Measurements from ENCODE around the gene LRRIQ3. TPM values are rescaled to one million over a fixed set of nuclear protein-coding genes. Genes with fewer than 3 reads are reported as not detected.

The LRRIQ3 gene
- total and polyA plus RNA-seq, 12 donors = 0.98 to 6.2 (median 1.9) TPM; not detected in 1

DNA sequence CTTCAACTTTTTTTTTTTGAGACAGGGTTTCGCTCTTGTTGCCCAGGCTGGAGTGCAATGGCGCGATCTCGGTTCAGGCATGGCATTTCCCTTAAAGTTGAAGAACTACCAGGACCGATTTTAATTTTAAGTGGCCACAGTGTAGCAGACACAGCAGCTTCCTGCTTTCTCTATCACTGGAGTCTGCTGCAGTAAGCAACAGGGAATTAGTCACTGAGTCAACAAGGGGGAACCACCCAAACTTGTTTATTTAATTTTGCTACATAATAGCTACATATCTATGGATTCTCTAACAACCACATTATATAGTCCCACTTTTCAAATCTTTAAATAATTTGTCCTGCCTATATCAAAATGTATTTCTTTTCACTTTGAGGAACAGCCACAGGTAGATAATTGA lies 24.7 kb upstream of the LRRIQ3 start:
- Histone ChIP-seq H3K9me3 (replicated peaks in 1 of 3) (peaks cover 0 to 6% (median 0%) of the 10 kb centered on the region in 3 donors), H3K27ac (no peak overlapping the region), H3K4me1 (replicated peaks in 1 of 2) (no peaks in the 10 kb centered on the region), H3K4me3 (no peak overlapping the region), H3K36me3 (replicated peaks in 1 of 2) (no peaks in the 10 kb centered on the region), H3K27me3 (no peaks in the 10 kb centered on the region)
- TF ChIP-seq, protein P1, sequence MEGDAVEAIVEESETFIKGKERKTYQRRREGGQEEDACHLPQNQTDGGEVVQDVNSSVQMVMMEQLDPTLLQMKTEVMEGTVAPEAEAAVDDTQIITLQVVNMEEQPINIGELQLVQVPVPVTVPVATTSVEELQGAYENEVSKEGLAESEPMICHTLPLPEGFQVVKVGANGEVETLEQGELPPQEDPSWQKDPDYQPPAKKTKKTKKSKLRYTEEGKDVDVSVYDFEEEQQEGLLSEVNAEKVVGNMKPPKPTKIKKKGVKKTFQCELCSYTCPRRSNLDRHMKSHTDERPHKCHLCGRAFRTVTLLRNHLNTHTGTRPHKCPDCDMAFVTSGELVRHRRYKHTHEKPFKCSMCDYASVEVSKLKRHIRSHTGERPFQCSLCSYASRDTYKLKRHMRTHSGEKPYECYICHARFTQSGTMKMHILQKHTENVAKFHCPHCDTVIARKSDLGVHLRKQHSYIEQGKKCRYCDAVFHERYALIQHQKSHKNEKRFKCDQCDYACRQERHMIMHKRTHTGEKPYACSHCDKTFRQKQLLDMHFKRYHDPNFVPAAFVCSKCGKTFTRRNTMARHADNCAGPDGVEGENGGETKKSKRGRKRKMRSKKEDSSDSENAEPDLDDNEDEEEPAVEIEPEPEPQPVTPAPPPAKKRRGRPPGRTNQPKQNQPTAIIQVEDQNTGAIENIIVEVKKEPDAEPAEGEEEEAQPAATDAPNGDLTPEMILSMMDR (IDR thresholded peaks at IDR 0.05) = no peak
- TF ChIP-seq POLR2A (IDR thresholded peaks at IDR 0.05) = no peak
- WGBS, 4 donors = 94 to 99% (median 96%) methylated on average over 5 of the region's 5 CpGs
- no peak for DNase-seq
- intact Hi-C loops (cut with DNase I) = no loop called here

DNA sequence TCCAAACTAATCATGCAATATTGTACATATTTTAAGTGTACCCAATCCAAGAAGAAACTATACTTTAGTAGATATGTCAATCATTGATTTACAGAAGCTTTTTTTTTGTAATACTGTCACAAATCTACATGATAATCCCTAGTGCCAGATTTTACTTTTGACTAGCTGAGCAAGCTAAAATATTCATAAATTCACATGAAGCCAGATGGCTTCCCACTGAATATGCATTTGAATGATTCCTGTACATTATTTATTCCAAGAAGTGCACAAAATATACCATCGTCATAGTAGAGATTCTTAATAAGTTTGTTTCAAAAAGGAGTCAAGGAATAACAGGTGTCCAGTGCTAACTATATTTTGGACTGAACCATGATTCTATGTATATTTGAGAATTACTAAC lies 17.3 kb upstream of the LRRIQ3 start:
- H3K36me3 ChIP-seq (replicated peaks in 1 of 2) = no peaks in the 10 kb centered on the region
- H3K4me1 ChIP-seq (replicated peaks in 1 of 2) = no peaks in the 10 kb centered on the region
- H3K9me3 ChIP-seq (replicated peaks in 1 of 3) = peaks cover 0 to 3% (median 0%) of the 10 kb centered on the region in 3 donors
- intact Hi-C loops (cut with DNase I) = no loop called here
- no peaks in the 10 kb centered on the region for H3K27me3 ChIP-seq
- no peak for DNase-seq
- no peak overlapping the region for H3K4me3 ChIP-seq
- 88 to 98% (median 94%) methylated on average over 1 of the region's 1 CpG for WGBS, 4 donors
- H3K27ac ChIP-seq = no peak overlapping the region
- no peak for TF ChIP-seq POLR2A (IDR thresholded peaks at IDR 0.05)

DNA sequence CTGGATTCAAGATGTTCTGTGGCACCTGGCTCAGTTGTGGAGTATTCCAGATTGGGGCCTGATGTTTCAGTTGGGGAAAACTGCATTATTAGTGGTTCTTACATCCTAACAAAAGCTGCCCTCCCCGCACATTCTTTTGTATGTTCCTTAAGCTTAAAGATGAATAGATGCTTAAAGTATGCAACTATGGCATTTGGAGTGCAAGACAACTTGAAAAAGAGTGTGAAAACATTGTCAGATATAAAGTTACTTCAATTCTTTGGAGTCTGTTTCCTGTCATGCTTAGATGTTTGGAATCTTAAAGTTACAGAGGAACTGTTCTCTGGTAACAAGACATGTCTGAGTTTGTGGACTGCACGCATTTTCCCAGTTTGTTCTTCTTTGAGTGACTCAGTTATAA lies 7.3 kb upstream of the LRRIQ3 start:
- Histone ChIP-seq H3K36me3 (replicated peaks in 1 of 2) (peaks cover 0 to 32% of the 10 kb centered on the region in 2 donors), H3K9me3 (replicated peaks in 1 of 3) (no peaks in the 10 kb centered on the region), H3K4me3 (no peak overlapping the region), H3K4me1 (replicated peaks in 1 of 2) (peaks cover 0 to 5% of the 10 kb centered on the region in 2 donors), H3K27me3 (no peaks in the 10 kb centered on the region), H3K27ac (no peak overlapping the region)
- DNase-seq = no peak
- intact Hi-C loops (cut with DNase I) = no loop called here
- TF ChIP-seq, protein P1 (IDR thresholded peaks at IDR 0.05) = no peak
- no peak for TF ChIP-seq POLR2A (IDR thresholded peaks at IDR 0.05)
- WGBS, 4 donors = 87 to 93% (median 90%) methylated on average over 2 of the region's 2 CpGs

DNA sequence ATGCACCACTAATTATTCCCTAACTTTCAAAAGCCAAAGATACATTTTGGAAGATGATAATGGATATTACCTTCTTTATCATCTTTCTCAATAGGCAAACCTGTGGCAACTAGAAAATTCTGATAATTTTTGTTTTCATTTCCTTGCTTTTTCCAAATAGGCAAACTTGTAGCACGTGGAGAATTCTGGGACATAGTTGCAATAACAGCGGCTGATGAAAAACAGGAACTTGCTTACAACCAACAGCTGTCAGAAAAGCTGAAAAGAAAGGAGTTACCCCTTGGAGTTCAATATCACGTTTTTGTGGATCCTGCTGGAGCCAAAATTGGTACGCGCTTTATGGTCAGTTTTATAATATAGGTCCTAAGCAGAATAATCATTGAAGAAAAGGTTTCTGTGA lies 1.5 kb upstream of the LRRIQ3 start:
- no peak for DNase-seq
- H3K36me3 ChIP-seq (replicated peaks in 1 of 2) = peaks cover 0 to 28% of the 10 kb centered on the region in 2 donors
- no peaks in the 10 kb centered on the region for H3K9me3 ChIP-seq (replicated peaks in 1 of 3)
- H3K4me1 ChIP-seq (replicated peaks in 1 of 2) = peaks cover 4 to 20% of the 10 kb centered on the region in 2 donors
- TF ChIP-seq, protein P1 (IDR thresholded peaks at IDR 0.05) = no peak
- no peak for TF ChIP-seq POLR2A (IDR thresholded peaks at IDR 0.05)
- no peak overlapping the region for H3K27ac ChIP-seq
- peak overlapping the region in 1 of 4 donors; percentile 82 for H3K4me3 ChIP-seq
- intact Hi-C loops (cut with DNase I) = no loop called here
- WGBS, 4 donors = 73 to 83% (median 78%) methylated on average over 5 of the region's 5 CpGs
- H3K27me3 ChIP-seq = no peaks in the 10 kb centered on the region

DNA sequence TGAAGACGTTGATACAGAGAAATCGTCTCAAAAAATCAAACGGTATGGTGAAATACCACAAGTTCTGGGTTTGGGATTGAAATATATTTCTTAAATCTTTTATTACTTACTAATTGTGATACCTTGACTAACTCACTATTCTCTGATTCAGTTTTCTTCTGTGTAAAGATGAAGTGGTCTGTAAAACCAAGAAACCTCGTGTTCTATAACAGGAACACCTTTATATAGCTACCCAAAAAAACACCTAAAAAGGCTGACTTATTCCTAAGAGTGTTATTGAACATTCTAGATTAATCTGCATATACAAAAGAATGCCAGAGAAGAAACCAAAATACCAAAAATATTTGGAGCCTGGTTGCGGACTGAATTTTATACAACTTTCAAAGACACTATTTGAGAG lies 721 bp downstream of the LRRIQ3 start:
- H3K4me1 ChIP-seq (replicated peaks in 1 of 2) = peaks cover 4 to 19% of the 10 kb centered on the region in 2 donors
- 82 to 94% (median 87%) methylated on average over 5 of the region's 5 CpGs for WGBS, 4 donors

More for the DNA sequence above, 721 bp downstream of the LRRIQ3 start:
- no peaks in the 10 kb centered on the region for H3K9me3 ChIP-seq (replicated peaks in 1 of 3)
- H3K36me3 ChIP-seq (replicated peaks in 1 of 2) = peaks cover 0 to 12% of the 10 kb centered on the region in 2 donors
- intact Hi-C loops (cut with DNase I) = no loop called here
- no peaks in the 10 kb centered on the region for H3K27me3 ChIP-seq
- peak overlapping the region in 3 of 4 donors; percentile 59 to 82 (median 59) for H3K4me3 ChIP-seq
- no peak for DNase-seq
- peak overlapping the region in 2 of 5 donors; percentile 85 to 91 for H3K27ac ChIP-seq
- TF ChIP-seq, protein P1 (IDR thresholded peaks at IDR 0.05) = no peak
- no peak for TF ChIP-seq POLR2A (IDR thresholded peaks at IDR 0.05)
